Astrocyte (in vitro differentiated cells and primary cell): ENCODE data around the gene PLA2R1. TPM values are rescaled to one million over a fixed set of nuclear protein-coding genes. Genes with fewer than 3 reads are reported as not detected.

Experiments used
- DNase-seq: peaks from one replicate; pipeline ENCODE4 v3.0.0-alpha.2; 2010; ENCODE audit warnings: low read depth
- FAIRE-seq: peaks from 2 replicates; lab custom pipeline; 2011; peaks lifted over from hg19 to GRCh38; lab: Jason Lieb, UNC
- H2AFZ ChIP-seq: 2 replicates; pipeline ENCODE4 v1.6.0; 2012; ENCODE audit warnings: low read depth, low read length, inconsistent platforms
- H3K27ac ChIP-seq: 2 replicates; pipeline ENCODE4 v1.5.1; 2011; ENCODE audit warnings: low read depth, low read length, inconsistent platforms
- H3K27me3 ChIP-seq: 2 replicates; pipeline ENCODE4 v1.6.0; 2011; ENCODE audit warnings: low read length, inconsistent platforms; ENCODE audit not compliant: insufficient read depth
- H3K36me3 ChIP-seq: 2 replicates; pipeline ENCODE4 v1.5.1; 2011; ENCODE audit warnings: low read length, inconsistent platforms; ENCODE audit not compliant: insufficient read depth
- H3K4me1 ChIP-seq: 2 replicates; pipeline ENCODE4 v1.5.1; 2011; ENCODE audit warnings: low read length, inconsistent platforms; ENCODE audit not compliant: insufficient read depth
- H3K4me2 ChIP-seq: 2 replicates; pipeline ENCODE4 v1.6.0; 2012; ENCODE audit warnings: low read length, inconsistent platforms
- H3K4me3 ChIP-seq: 2 replicates; pipeline ENCODE4 v1.5.1; 2011; ENCODE audit warnings: low read depth, mild to moderate bottlenecking, low read length, inconsistent platforms; ENCODE audit not compliant: insufficient read depth
- H3K79me2 ChIP-seq: 2 replicates; pipeline ENCODE4 v1.6.0; 2012; ENCODE audit warnings: mild to moderate bottlenecking, low read length, inconsistent platforms; ENCODE audit not compliant: insufficient read depth
- H3K9ac ChIP-seq: 2 replicates; pipeline ENCODE4 v1.6.0; 2012; ENCODE audit warnings: mild to moderate bottlenecking, low read length, inconsistent platforms
- H3K9me3 ChIP-seq: 2 replicates; pipeline ENCODE4 v1.5.1; 2012; ENCODE audit warnings: low read depth, mild to moderate bottlenecking, low read length, inconsistent platforms; ENCODE audit not compliant: insufficient read depth
- H4K20me1 ChIP-seq: 2 replicates; pipeline ENCODE4 v1.6.0; 2012; ENCODE audit warnings: low read length, inconsistent platforms; ENCODE audit not compliant: insufficient read depth
- H3K27ac Mint-ChIP-seq: one replicate; pipeline ENCODE4 v1.8.0; 2021; ENCODE audit warnings: mild to moderate bottlenecking, mixed read lengths; ENCODE audit not compliant: unreplicated experiment
- H3K27me3 Mint-ChIP-seq: one replicate; pipeline ENCODE4 v1.8.0; 2021; ENCODE audit warnings: low read depth, mixed read lengths; ENCODE audit not compliant: unreplicated experiment
- H3K36me3 Mint-ChIP-seq: one replicate; pipeline ENCODE4 v1.8.0; 2021; ENCODE audit warnings: low read depth, mixed read lengths; ENCODE audit not compliant: unreplicated experiment
- H3K4me1 Mint-ChIP-seq: one replicate; pipeline ENCODE4 v1.8.0; 2021; ENCODE audit warnings: low read depth, mixed read lengths; ENCODE audit not compliant: unreplicated experiment
- H3K4me3 Mint-ChIP-seq: one replicate; pipeline ENCODE4 v1.8.0; 2021; ENCODE audit warnings: mild to moderate bottlenecking, moderate library complexity, mixed read lengths; ENCODE audit not compliant: unreplicated experiment
- H3K9me3 Mint-ChIP-seq: one replicate; pipeline ENCODE4 v1.8.0; 2021; ENCODE audit warnings: mild to moderate bottlenecking, mixed read lengths; ENCODE audit not compliant: unreplicated experiment
- EZH2 ChIP-seq: IDR thresholded peaks from 2 replicates; pipeline ENCODE4 v1.6.1; 2012; ENCODE audit warnings: mild to moderate bottlenecking, low read length, inconsistent platforms; ENCODE audit not compliant: insufficient read depth
- total RNA-seq: library from RNA; stranded (reverse); gene quantifications from 2 replicates; pipeline ENCODE4 v1.2.1, GENCODE V29; 2021
- TF ChIP-seq, protein P1 (sequence below): IDR thresholded peaks from 2 replicates; pipeline ENCODE4 v1.5.1; 2011; ENCODE audit warnings: low read depth, mild to moderate bottlenecking, inconsistent platforms, low read length, moderate library complexity; ENCODE audit not compliant: insufficient read depth

PLA2R1 gene
- total RNA-seq, 1 donor from 2014 or later: 7.1 TPM

DNA sequence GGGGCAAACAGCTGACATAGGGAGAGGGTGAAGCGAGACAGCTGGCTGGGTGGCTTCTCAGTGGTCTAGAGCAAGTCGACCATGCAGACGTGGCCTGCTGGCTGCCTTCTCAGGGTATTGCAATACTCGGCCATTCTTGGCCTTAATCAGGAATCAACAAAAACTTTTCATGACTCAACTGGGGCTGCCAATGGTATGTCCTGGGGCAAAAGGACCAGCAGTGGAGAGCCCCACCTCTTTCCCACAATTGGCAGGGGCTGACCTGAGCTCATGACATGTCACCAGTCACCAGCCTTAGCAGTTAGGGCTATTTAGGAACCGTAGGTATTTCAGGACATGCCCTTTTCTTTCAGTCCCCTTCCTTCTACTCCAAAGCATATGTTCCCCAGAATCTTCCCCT, 19.1 kb downstream of the PLA2R1 start:
- no peak for FAIRE-seq
- peaks cover 9% of the 10 kb centered on the region for H3K4me1 Mint-ChIP-seq
- H3K36me3 Mint-ChIP-seq: peaks cover 32% of the 10 kb centered on the region
- no peaks in the 10 kb centered on the region for H3K79me2 ChIP-seq
- TF ChIP-seq EZH2: no peak
- TF ChIP-seq, protein P1, sequence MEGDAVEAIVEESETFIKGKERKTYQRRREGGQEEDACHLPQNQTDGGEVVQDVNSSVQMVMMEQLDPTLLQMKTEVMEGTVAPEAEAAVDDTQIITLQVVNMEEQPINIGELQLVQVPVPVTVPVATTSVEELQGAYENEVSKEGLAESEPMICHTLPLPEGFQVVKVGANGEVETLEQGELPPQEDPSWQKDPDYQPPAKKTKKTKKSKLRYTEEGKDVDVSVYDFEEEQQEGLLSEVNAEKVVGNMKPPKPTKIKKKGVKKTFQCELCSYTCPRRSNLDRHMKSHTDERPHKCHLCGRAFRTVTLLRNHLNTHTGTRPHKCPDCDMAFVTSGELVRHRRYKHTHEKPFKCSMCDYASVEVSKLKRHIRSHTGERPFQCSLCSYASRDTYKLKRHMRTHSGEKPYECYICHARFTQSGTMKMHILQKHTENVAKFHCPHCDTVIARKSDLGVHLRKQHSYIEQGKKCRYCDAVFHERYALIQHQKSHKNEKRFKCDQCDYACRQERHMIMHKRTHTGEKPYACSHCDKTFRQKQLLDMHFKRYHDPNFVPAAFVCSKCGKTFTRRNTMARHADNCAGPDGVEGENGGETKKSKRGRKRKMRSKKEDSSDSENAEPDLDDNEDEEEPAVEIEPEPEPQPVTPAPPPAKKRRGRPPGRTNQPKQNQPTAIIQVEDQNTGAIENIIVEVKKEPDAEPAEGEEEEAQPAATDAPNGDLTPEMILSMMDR: no peak
- peaks cover 16% of the 10 kb centered on the region for H3K4me1 ChIP-seq
- H3K27me3 ChIP-seq: no peaks in the 10 kb centered on the region
- DNase-seq: no peak
- H3K4me3 ChIP-seq: no peak overlapping the region
- no peaks in the 10 kb centered on the region for H3K36me3 ChIP-seq
- H4K20me1 ChIP-seq: no peaks in the 10 kb centered on the region
- H3K27ac ChIP-seq: no peak overlapping the region
- no peak overlapping the region for H3K4me3 Mint-ChIP-seq
- H3K9me3 ChIP-seq: no peaks in the 10 kb centered on the region
- no peak overlapping the region for H2AFZ ChIP-seq
- no peak overlapping the region for H3K27ac Mint-ChIP-seq
- H3K9ac ChIP-seq: no peak overlapping the region
- peaks cover 2% of the 10 kb centered on the region for H3K27me3 Mint-ChIP-seq
- no peaks in the 10 kb centered on the region for H3K9me3 Mint-ChIP-seq
- H3K4me2 ChIP-seq: no peak overlapping the region

- Mint-ChIP-seq H3K27me3 (peaks cover 2% of the 10 kb centered on the region), H3K4me3 (no peak overlapping the region), H3K9me3 (no peaks in the 10 kb centered on the region), H3K36me3 (peaks cover 32% of the 10 kb centered on the region), H3K27ac (no peak overlapping the region), H3K4me1 (peaks cover 9% of the 10 kb centered on the region)
- Histone ChIP-seq H3K9me3 (no peaks in the 10 kb centered on the region), H2AFZ (no peak overlapping the region), H3K27ac (no peak overlapping the region), H3K9ac (no peak overlapping the region), H3K27me3 (no peaks in the 10 kb centered on the region), H3K4me1 (peaks cover 16% of the 10 kb centered on the region), H3K36me3 (no peaks in the 10 kb centered on the region), H3K4me3 (no peak overlapping the region), H3K4me2 (no peak overlapping the region), H4K20me1 (no peaks in the 10 kb centered on the region), H3K79me2 (no peaks in the 10 kb centered on the region)
- no peak for FAIRE-seq
- no peak for DNase-seq
- TF ChIP-seq, protein P1: no peak
- no peak for TF ChIP-seq EZH2
Observed at GRCh38 chr2:160042054-160042453, 20.4 kb downstream of the PLA2R1 start.

DNA sequence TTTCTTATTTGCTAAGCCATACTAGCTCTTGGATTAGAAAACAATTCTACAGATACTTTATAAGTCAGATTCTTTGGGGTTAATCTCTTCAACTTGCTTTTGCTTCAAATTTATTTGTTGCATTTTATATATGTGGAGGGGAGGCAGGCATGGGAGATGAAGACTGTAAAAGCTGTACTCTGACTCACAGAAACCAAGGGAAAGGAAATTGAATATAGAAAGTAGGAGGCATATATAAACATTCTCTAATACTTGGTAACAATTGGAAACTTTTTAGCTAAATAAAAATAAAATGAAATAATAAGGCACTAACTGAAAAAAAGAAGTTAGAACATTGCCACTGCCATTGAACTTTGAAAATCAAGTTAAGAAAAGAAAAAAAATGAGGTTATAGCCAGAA, 21.3 kb downstream of the PLA2R1 start:
- Mint-ChIP-seq H3K27me3 (peaks cover 2% of the 10 kb centered on the region), H3K4me3 (no peak overlapping the region), H3K4me1 (peaks cover 9% of the 10 kb centered on the region), H3K36me3 (peaks cover 26% of the 10 kb centered on the region), H3K27ac (no peak overlapping the region), H3K9me3 (no peaks in the 10 kb centered on the region)
- TF ChIP-seq EZH2: no peak
- TF ChIP-seq, protein P1: no peak
- Histone ChIP-seq H4K20me1 (no peaks in the 10 kb centered on the region), H3K79me2 (no peaks in the 10 kb centered on the region), H3K4me3 (no peak overlapping the region), H3K36me3 (no peaks in the 10 kb centered on the region), H3K9me3 (no peaks in the 10 kb centered on the region), H3K9ac (no peak overlapping the region), H3K27me3 (no peaks in the 10 kb centered on the region), H2AFZ (no peak overlapping the region), H3K27ac (no peak overlapping the region), H3K4me1 (peaks cover 16% of the 10 kb centered on the region), H3K4me2 (no peak overlapping the region)
- no peak for FAIRE-seq
- DNase-seq: no peak
